Liver (tissue), 9 donors: ENCODE measurements around the gene UBAP2. TPM values are rescaled to one million over a fixed set of nuclear protein-coding genes. Genes with fewer than 3 reads are reported as not detected.

Experiments used
- DNase-seq: peaks from one replicate; pipeline ENCODE4 v3.0.0-alpha.2; 2017; ENCODE audit warnings: low spot score
- H3K27ac ChIP-seq, 2 donors: one replicate each; pipeline ENCODE4 v1.7.0; 2013; ENCODE audit warnings: inconsistent platforms in 2 of 2, low read length in 2 of 2, control low read depth in 1 of 2, low read depth in 1 of 2, mild to moderate bottlenecking in 1 of 2
- H3K27me3 ChIP-seq, 4 donors: one replicate each; pipeline versions ENCODE4 v1.6.1 to v1.7.0; 2013; ENCODE audit warnings: low read length in 3 of 4, inconsistent platforms in 1 of 4, mild to moderate bottlenecking in 1 of 4, moderate library complexity in 1 of 4; ENCODE audit not compliant: control insufficient read depth in 4 of 4, insufficient read depth in 4 of 4
- H3K36me3 ChIP-seq, 4 donors: one replicate each; pipeline versions ENCODE4 v1.6.1 to v1.7.0; 2013; ENCODE audit warnings: low read length in 3 of 4, mild to moderate bottlenecking in 3 of 4, low read depth in 1 of 4, moderate library complexity in 1 of 4; ENCODE audit not compliant: control insufficient read depth in 4 of 4, insufficient read depth in 3 of 4
- H3K4me1 ChIP-seq, 4 donors: one replicate each; pipeline versions ENCODE4 v1.6.1 to v1.7.0; 2013; ENCODE audit warnings: low read length in 3 of 4, mild to moderate bottlenecking in 3 of 4, moderate library complexity in 1 of 4; ENCODE audit not compliant: control insufficient read depth in 4 of 4, insufficient read depth in 4 of 4
- H3K4me3 ChIP-seq, 3 donors: one replicate each; pipeline versions ENCODE4 v1.6.1 to v1.7.0; 2013; ENCODE audit warnings: low read length in 3 of 3, control low read depth in 1 of 3, low read depth in 1 of 3, mild to moderate bottlenecking in 1 of 3
- H3K9ac ChIP-seq, 2 donors: one replicate each; pipeline ENCODE4 v1.7.0; 2013; ENCODE audit warnings: low read length in 2 of 2, mild to moderate bottlenecking in 2 of 2, moderate library complexity in 2 of 2, control low read depth in 1 of 2, low read depth in 1 of 2
- H3K9me3 ChIP-seq, 4 donors: one replicate each; pipeline versions ENCODE4 v1.6.1 to v1.7.0; 2013; ENCODE audit warnings: low read length in 3 of 4; ENCODE audit not compliant: control insufficient read depth in 4 of 4
- ATF3 ChIP-seq: IDR thresholded peaks from 2 replicates; pipeline ENCODE4 v1.6.1; 2016; ENCODE audit warnings: antibody characterized with exemption
- CTCF ChIP-seq: fragments of 150-350 bp; IDR thresholded peaks from 2 replicates; pipeline ENCODE4 v1.5.1; 2017; ENCODE audit warnings: improper control_type of control experiment, low read depth, low read length; ENCODE audit not compliant: missing input control
- EGR1 ChIP-seq, 2 donors: IDR thresholded peaks; 2 replicates each; pipeline ENCODE4 v1.6.1; 2016 to 2018; ENCODE audit warnings: antibody characterized with exemption in 2 of 2, low read depth in 2 of 2
- FOXA1 ChIP-seq: IDR thresholded peaks from 2 replicates; pipeline ENCODE4 v1.6.1; 2016; ENCODE audit warnings: antibody characterized with exemption
- FOXA2 ChIP-seq: IDR thresholded peaks from 2 replicates; pipeline ENCODE4 v1.6.1; 2016; ENCODE audit warnings: antibody characterized with exemption
- GABPA ChIP-seq, 2 donors: IDR thresholded peaks in 1 of 2; conservative IDR thresholded peaks in 1 of 2; 2 replicates each; pipeline ENCODE4 v1.6.1; 2016; ENCODE audit warnings: antibody characterized with exemption in 2 of 2, mild to moderate bottlenecking in 1 of 2, moderate library complexity in 1 of 2
- HNF4A ChIP-seq, 2 donors: conservative IDR thresholded peaks; 2 replicates each; pipeline ENCODE4 v1.6.1; 2016; ENCODE audit warnings: antibody characterized with exemption in 2 of 2, mild to moderate bottlenecking in 2 of 2
- HNF4G ChIP-seq: IDR thresholded peaks from 2 replicates; pipeline ENCODE4 v1.6.1; 2016; ENCODE audit warnings: antibody characterized with exemption
- JUND ChIP-seq, 2 donors: IDR thresholded peaks; 2 replicates each; pipeline ENCODE4 v1.6.1; 2016; ENCODE audit warnings: antibody characterized with exemption in 2 of 2
- MAX ChIP-seq: IDR thresholded peaks from 2 replicates; pipeline ENCODE4 v1.6.1; 2016; ENCODE audit warnings: antibody characterized with exemption
- RXRA ChIP-seq, 2 donors: IDR thresholded peaks; 2 replicates each; pipeline ENCODE4 v1.6.1; 2017 to 2018; ENCODE audit warnings: antibody characterized with exemption in 2 of 2, mild to moderate bottlenecking in 1 of 2
- SP1 ChIP-seq: IDR thresholded peaks from 2 replicates; pipeline ENCODE4 v1.6.1; 2018; ENCODE audit warnings: antibody characterized with exemption, mild to moderate bottlenecking
- TAF1 ChIP-seq: conservative IDR thresholded peaks from 2 replicates; pipeline ENCODE4 v1.6.1; 2016; ENCODE audit warnings: antibody characterized with exemption, mild to moderate bottlenecking
- YY1 ChIP-seq: IDR thresholded peaks from 2 replicates; pipeline ENCODE4 v1.6.1; 2016; ENCODE audit warnings: antibody characterized with exemption, mild to moderate bottlenecking
- WGBS: extraction: QIAGEN DNeasy Blood & Tissue Kit; methylation state at CpG from one replicate; pipeline ENCODE4 v1.1.7; 2013; 5-methylcytosine and 5-hydroxymethylcytosine counted together
- polyA plus RNA-seq, 2 donors: library from polyadenylated mRNA; stranded (reverse) in 1 of 2; unstranded in 1 of 2; fragments of 200-250 nt in 1 of 2; fragments of >200 nt in 1 of 2; fragmentation: Nextera tagmentation in 1 of 2; extraction: Ambion mirVana in 1 of 2; gene quantifications; one replicate each; pipeline versions ENCODE4 v1.2.1 to v1.2.3, GENCODE V29; 2013 to 2015
- total RNA-seq, 2 donors: library from RNA; depleted of rRNA; stranded (reverse); fragments of >200 nt; gene quantifications; one replicate each; pipeline ENCODE4 v1.2.3, GENCODE V29; 2014
- TF ChIP-seq, protein P1 (sequence below): IDR thresholded peaks from 2 replicates; pipeline ENCODE4 v1.6.1; 2016; ENCODE audit warnings: antibody characterized with exemption, mild to moderate bottlenecking
- TF ChIP-seq, protein P2 (sequence below): IDR thresholded peaks from 2 replicates; pipeline ENCODE4 v1.6.1; 2016; ENCODE audit warnings: antibody characterized with exemption
- donor health status: healthy.
- donor health status: healthy.
- donor health status: healthy.
- donor health status: healthy.
- donor health status: healthy.

UBAP2 gene
- total and polyA plus RNA-seq, 4 donors = 5.4 to 12.6 (median 8.3) TPM

- no peaks in the 10 kb centered on the region for H3K4me1 ChIP-seq
- WGBS = 75% methylated on average over 5 of the region's 5 CpGs
- no peaks in the 10 kb centered on the region for H3K9me3 ChIP-seq
- TF ChIP-seq YY1 = no peak
- no peak for TF ChIP-seq MAX
- no peak for TF ChIP-seq SP1
- no peak for TF ChIP-seq RXRA (IDR thresholded peaks at IDR 0.05)
- no peak for TF ChIP-seq HNF4G
- no peak for TF ChIP-seq HNF4A (conservative IDR thresholded peaks at IDR 0.05)
- no peak overlapping the region for H3K4me3 ChIP-seq
- peaks cover 0 to 2% (median 0%) of the 10 kb centered on the region in 4 donors for H3K36me3 ChIP-seq
- H3K9ac ChIP-seq = no peak overlapping the region
- H3K27me3 ChIP-seq = no peaks in the 10 kb centered on the region
- DNase-seq = no peak
- no peak overlapping the region for H3K27ac ChIP-seq
Observed at GRCh38 chr9:34035656-34036055, 13.0 kb downstream of the UBAP2 start.

DNA sequence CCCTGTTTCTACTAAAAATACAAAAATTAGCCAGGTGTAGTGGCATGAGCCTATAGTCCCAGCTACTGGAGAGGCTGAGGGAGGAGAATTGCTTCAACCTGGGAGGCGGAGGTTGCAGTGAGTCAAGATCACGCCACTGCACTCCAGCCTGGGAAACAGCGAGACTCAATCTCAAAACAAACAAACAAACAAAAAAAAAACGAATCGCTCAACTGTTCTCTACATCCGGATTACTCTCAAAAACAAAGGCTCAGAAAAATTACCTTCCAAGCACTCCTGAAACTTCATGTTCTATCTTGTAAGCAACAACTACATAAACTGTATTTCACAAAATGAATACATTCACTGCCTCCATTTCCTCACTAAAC, 14.0 kb downstream of the UBAP2 start:
- no peak overlapping the region for H3K4me3 ChIP-seq
- no peak for DNase-seq
- H3K36me3 ChIP-seq = peaks cover 0 to 2% (median 0%) of the 10 kb centered on the region in 4 donors
- TF ChIP-seq ATF3 = no peak
- no peak for TF ChIP-seq FOXA1
- no peak for TF ChIP-seq HNF4A (conservative IDR thresholded peaks at IDR 0.05)
- TF ChIP-seq, protein P1, sequence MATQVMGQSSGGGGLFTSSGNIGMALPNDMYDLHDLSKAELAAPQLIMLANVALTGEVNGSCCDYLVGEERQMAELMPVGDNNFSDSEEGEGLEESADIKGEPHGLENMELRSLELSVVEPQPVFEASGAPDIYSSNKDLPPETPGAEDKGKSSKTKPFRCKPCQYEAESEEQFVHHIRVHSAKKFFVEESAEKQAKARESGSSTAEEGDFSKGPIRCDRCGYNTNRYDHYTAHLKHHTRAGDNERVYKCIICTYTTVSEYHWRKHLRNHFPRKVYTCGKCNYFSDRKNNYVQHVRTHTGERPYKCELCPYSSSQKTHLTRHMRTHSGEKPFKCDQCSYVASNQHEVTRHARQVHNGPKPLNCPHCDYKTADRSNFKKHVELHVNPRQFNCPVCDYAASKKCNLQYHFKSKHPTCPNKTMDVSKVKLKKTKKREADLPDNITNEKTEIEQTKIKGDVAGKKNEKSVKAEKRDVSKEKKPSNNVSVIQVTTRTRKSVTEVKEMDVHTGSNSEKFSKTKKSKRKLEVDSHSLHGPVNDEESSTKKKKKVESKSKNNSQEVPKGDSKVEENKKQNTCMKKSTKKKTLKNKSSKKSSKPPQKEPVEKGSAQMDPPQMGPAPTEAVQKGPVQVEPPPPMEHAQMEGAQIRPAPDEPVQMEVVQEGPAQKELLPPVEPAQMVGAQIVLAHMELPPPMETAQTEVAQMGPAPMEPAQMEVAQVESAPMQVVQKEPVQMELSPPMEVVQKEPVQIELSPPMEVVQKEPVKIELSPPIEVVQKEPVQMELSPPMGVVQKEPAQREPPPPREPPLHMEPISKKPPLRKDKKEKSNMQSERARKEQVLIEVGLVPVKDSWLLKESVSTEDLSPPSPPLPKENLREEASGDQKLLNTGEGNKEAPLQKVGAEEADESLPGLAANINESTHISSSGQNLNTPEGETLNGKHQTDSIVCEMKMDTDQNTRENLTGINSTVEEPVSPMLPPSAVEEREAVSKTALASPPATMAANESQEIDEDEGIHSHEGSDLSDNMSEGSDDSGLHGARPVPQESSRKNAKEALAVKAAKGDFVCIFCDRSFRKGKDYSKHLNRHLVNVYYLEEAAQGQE = no peak
- TF ChIP-seq, protein P2, sequence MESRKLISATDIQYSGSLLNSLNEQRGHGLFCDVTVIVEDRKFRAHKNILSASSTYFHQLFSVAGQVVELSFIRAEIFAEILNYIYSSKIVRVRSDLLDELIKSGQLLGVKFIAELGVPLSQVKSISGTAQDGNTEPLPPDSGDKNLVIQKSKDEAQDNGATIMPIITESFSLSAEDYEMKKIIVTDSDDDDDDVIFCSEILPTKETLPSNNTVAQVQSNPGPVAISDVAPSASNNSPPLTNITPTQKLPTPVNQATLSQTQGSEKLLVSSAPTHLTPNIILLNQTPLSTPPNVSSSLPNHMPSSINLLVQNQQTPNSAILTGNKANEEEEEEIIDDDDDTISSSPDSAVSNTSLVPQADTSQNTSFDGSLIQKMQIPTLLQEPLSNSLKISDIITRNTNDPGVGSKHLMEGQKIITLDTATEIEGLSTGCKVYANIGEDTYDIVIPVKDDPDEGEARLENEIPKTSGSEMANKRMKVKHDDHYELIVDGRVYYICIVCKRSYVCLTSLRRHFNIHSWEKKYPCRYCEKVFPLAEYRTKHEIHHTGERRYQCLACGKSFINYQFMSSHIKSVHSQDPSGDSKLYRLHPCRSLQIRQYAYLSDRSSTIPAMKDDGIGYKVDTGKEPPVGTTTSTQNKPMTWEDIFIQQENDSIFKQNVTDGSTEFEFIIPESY = no peak
- TF ChIP-seq JUND (IDR thresholded peaks at IDR 0.05) = no peak
- no peak for TF ChIP-seq FOXA2
- TF ChIP-seq TAF1 = no peak
- TF ChIP-seq EGR1 (IDR thresholded peaks at IDR 0.05; ENCODE audit: low read depth in 2 of 2) = no peak
- TF ChIP-seq RXRA (IDR thresholded peaks at IDR 0.05) = no peak
- no peak for TF ChIP-seq CTCF
- TF ChIP-seq GABPA (IDR thresholded peaks at IDR 0.05 in 1 of 2, conservative IDR thresholded peaks at IDR 0.05 in 1 of 2) = no peak
- H3K27me3 ChIP-seq = no peaks in the 10 kb centered on the region
- no peaks in the 10 kb centered on the region for H3K4me1 ChIP-seq
- WGBS = 92% methylated on average over 6 of the region's 6 CpGs
- H3K9me3 ChIP-seq = no peaks in the 10 kb centered on the region
- H3K9ac ChIP-seq = no peak overlapping the region
- H3K27ac ChIP-seq = no peak overlapping the region
